Neural cell (in vitro differentiated cells): ENCODE measurements around the gene MAST4. TPM values are rescaled to one million over a fixed set of nuclear protein-coding genes. Genes with fewer than 3 reads are reported as not detected.

Experiments used
- H2AFZ ChIP-seq: fragments of 200-600, 300-800 bp; sonication (generic), shearing (Covaris generic); 2 replicates; pipeline ENCODE4 v1.6.0; 2014; ENCODE audit warnings: low read depth, mild to moderate bottlenecking, antibody characterized with exemption, low read length, moderate library complexity
- H3F3A ChIP-seq: fragments of 200-600 bp; shearing (Covaris generic); 2 replicates; pipeline ENCODE4 v1.6.1; 2016; ENCODE audit warnings: mild to moderate bottlenecking, moderate library complexity, mixed read lengths, antibody characterized with exemption, low read length; ENCODE audit not compliant: insufficient read depth, poor library complexity, severe bottlenecking
- H3K27ac ChIP-seq: fragments of 200-600, 300-800 bp; sonication (generic), shearing (Covaris generic); 2 replicates; pipeline ENCODE4 v1.5.1; 2014; ENCODE audit warnings: mild to moderate bottlenecking, low read length, moderate library complexity
- H3K27me3 ChIP-seq: fragments of 300-800, 200-600 bp; sonication (generic), shearing (Covaris generic); 2 replicates; pipeline ENCODE4 v1.6.0; 2014; ENCODE audit warnings: mild to moderate bottlenecking, low read depth, low read length, moderate library complexity; ENCODE audit not compliant: insufficient read depth
- H3K36me3 ChIP-seq: fragments of 300-800, 200-600 bp; sonication (generic), shearing (Covaris generic); 2 replicates; pipeline ENCODE4 v1.5.1; 2014; ENCODE audit warnings: mild to moderate bottlenecking, antibody characterized with exemption, low read length, moderate library complexity; ENCODE audit not compliant: insufficient read depth
- H3K4me2 ChIP-seq: fragments of 300-800, 200-600 bp; sonication (generic), shearing (Covaris generic); 2 replicates; pipeline ENCODE4 v1.6.0; 2014; ENCODE audit warnings: mild to moderate bottlenecking, low read length
- H3K4me3 ChIP-seq: fragments of 300-800, 200-600 bp; sonication (generic), shearing (Covaris generic); 2 replicates; pipeline ENCODE4 v1.5.1; 2014; ENCODE audit warnings: mild to moderate bottlenecking, low read length, moderate library complexity
- H3K79me2 ChIP-seq: fragments of 200-600 bp; shearing (Covaris generic); replicated peaks from 2 replicates; pipeline ENCODE4 v1.6.0; 2014; ENCODE audit warnings: mild to moderate bottlenecking, low read length, moderate library complexity; ENCODE audit not compliant: insufficient read depth
- H3K9ac ChIP-seq: fragments of 300-800, 200-600 bp; sonication (generic), shearing (Covaris generic); 2 replicates; pipeline ENCODE4 v1.6.1; 2016; ENCODE audit warnings: mild to moderate bottlenecking, low read length, mixed read lengths
- H3K9me2 ChIP-seq: fragments of 200-600 bp; shearing (Covaris generic); 2 replicates; pipeline ENCODE4 v1.6.1; 2016; ENCODE audit warnings: mild to moderate bottlenecking, low read length, mixed read lengths; ENCODE audit not compliant: insufficient read depth
- H3K9me3 ChIP-seq: fragments of 200-600, 300-800 bp; sonication (generic), shearing (Covaris generic); 2 replicates; pipeline ENCODE4 v1.6.1; 2016; ENCODE audit warnings: mild to moderate bottlenecking, mixed run types, low read length, moderate library complexity, mixed read lengths
- H4K20me1 ChIP-seq: fragments of 200-600 bp; shearing (Covaris generic); 2 replicates; pipeline ENCODE4 v1.6.1; 2016; ENCODE audit warnings: mild to moderate bottlenecking, mixed run types; ENCODE audit not compliant: insufficient read depth
- CTCF ChIP-seq: fragments of 450-650 bp; IDR thresholded peaks from 2 replicates; pipeline ENCODE4 v1.5.1; 2014; ENCODE audit warnings: antibody characterized with exemption, mild to moderate bottlenecking, moderate library complexity; ENCODE audit not compliant: poor library complexity, severe bottlenecking
- EP300 ChIP-seq: fragments of 450-650 bp; conservative IDR thresholded peaks from 2 replicates; pipeline ENCODE4 v1.6.1; 2014; ENCODE audit warnings: antibody characterized with exemption, mild to moderate bottlenecking, moderate library complexity; ENCODE audit not compliant: poor library complexity, severe bottlenecking
- EZH2 ChIP-seq: fragments of 200-600, 300-800 bp; shearing (Covaris generic), sonication (generic); IDR thresholded peaks from 2 replicates; pipeline ENCODE4 v1.6.1; 2014; ENCODE audit warnings: antibody characterized with exemption, low read length, borderline replicate concordance, mild to moderate bottlenecking; ENCODE audit not compliant: insufficient read depth, poor library complexity, severe bottlenecking
- MXI1 ChIP-seq: fragments of 450-650 bp; conservative IDR thresholded peaks from 2 replicates; pipeline ENCODE4 v1.6.1; 2014; ENCODE audit warnings: antibody characterized with exemption, mild to moderate bottlenecking; ENCODE audit not compliant: poor library complexity, severe bottlenecking
- POLR2AphosphoS5 ChIP-seq: IDR thresholded peaks from 2 replicates; pipeline ENCODE4 v1.6.1; 2012
- RAD21 ChIP-seq: fragments of 450-650 bp; conservative IDR thresholded peaks from 2 replicates; pipeline ENCODE4 v1.6.1; 2014; ENCODE audit warnings: antibody characterized with exemption, mild to moderate bottlenecking, moderate library complexity
- REST ChIP-seq: IDR thresholded peaks from 2 replicates; pipeline ENCODE4 v1.6.1; 2012; ENCODE audit warnings: borderline replicate concordance
- SMC3 ChIP-seq: fragments of 450-650 bp; conservative IDR thresholded peaks from 2 replicates; pipeline ENCODE4 v1.6.1; 2014; ENCODE audit warnings: antibody characterized with exemption, mild to moderate bottlenecking, moderate library complexity; ENCODE audit not compliant: poor library complexity
- TAF1 ChIP-seq: IDR thresholded peaks from 2 replicates; pipeline ENCODE4 v1.6.1; 2012; ENCODE audit warnings: low read depth
- polyA plus RNA-seq: library from polyadenylated mRNA; depleted of rRNA; stranded (reverse); fragments of >200 nt; gene quantifications from 2 replicates; pipeline ENCODE4 v1.2.3, GENCODE V29; 2014

MAST4 gene
- polyA plus RNA-seq, 1 donor from 2014 or later: 2.3 TPM

GRCh38 chr5:67144183-67144639 lies 548.0 kb downstream of the MAST4 start:
- H3K9me2 ChIP-seq: no peaks in the 10 kb centered on the region
- H3K9me3 ChIP-seq: no peaks in the 10 kb centered on the region
- no peaks in the 10 kb centered on the region for H3F3A ChIP-seq
- H3K27me3 ChIP-seq: no peaks in the 10 kb centered on the region
- H2AFZ ChIP-seq: no peak overlapping the region
- TF ChIP-seq MXI1 (no peak), SMC3 (no peak), EZH2 (no peak), TAF1 (no peak), RAD21 (no peak), EP300 (no peak), REST (no peak), CTCF (no peak), POLR2AphosphoS5 (no peak)
- no peaks in the 10 kb centered on the region for H3K79me2 ChIP-seq
- H4K20me1 ChIP-seq: no peaks in the 10 kb centered on the region
- no peak overlapping the region for H3K9ac ChIP-seq
- H3K27ac ChIP-seq: no peak overlapping the region
- H3K4me2 ChIP-seq: no peak overlapping the region
- no peak overlapping the region for H3K4me3 ChIP-seq
- H3K36me3 ChIP-seq: no peaks in the 10 kb centered on the region

- Histone ChIP-seq H4K20me1 (no peaks in the 10 kb centered on the region), H3K4me3 (no peak overlapping the region), H3K9ac (no peak overlapping the region), H3F3A (no peaks in the 10 kb centered on the region), H3K9me2 (no peaks in the 10 kb centered on the region), H2AFZ (no peak overlapping the region), H3K4me2 (no peak overlapping the region), H3K27me3 (no peaks in the 10 kb centered on the region), H3K27ac (no peak overlapping the region), H3K9me3 (no peaks in the 10 kb centered on the region), H3K79me2 (no peaks in the 10 kb centered on the region), H3K36me3 (no peaks in the 10 kb centered on the region)
- no peak for TF ChIP-seq SMC3
- no peak for TF ChIP-seq TAF1
- no peak for TF ChIP-seq RAD21
- TF ChIP-seq MXI1: no peak
- no peak for TF ChIP-seq CTCF
- TF ChIP-seq REST: no peak
- no peak for TF ChIP-seq EZH2
- no peak for TF ChIP-seq POLR2AphosphoS5
- TF ChIP-seq EP300: no peak
These were observed 550.4 kb downstream of the MAST4 start for GRCh38 chr5:67146574-67146973.
